HepG2 (cell line): ENCODE data around the gene BCL2L2. TPM values are rescaled to one million over a fixed set of nuclear protein-coding genes. Genes with fewer than 3 reads are reported as not detected.
A peak's percentile ranks its signal among the peaks of the same experiment; 100 is the strongest.

Experiments used
- ARNTL ChIP-seq: sonication (generic); formaldehyde crosslinking; IDR thresholded peaks from 2 replicates; pipeline ENCODE4 v1.4.0; 2020; ENCODE audit warnings: mild to moderate bottlenecking, missing genetic modification reagents
- CBX1 ChIP-seq: IDR thresholded peaks from one replicate; pipeline ENCODE4 v1.6.1; 2016; ENCODE audit warnings: antibody characterized with exemption, low read depth
- CCDC6 ChIP-seq: sonication (generic); formaldehyde crosslinking; IDR thresholded peaks from 2 replicates; pipeline ENCODE4 v1.8.1; 2022; ENCODE audit warnings: mild to moderate bottlenecking, missing genetic modification reagents, moderate library complexity
- CREB1 ChIP-seq, 2 experiments: fragments of 450-650 bp in 1 of 2; IDR thresholded peaks; 2 replicates each; pipeline ENCODE4 v1.6.1; 2016 to 2017; ENCODE audit warnings: control low read depth in 1 of 2, mild to moderate bottlenecking in 1 of 2, missing compliant biosample characterization in 1 of 2, missing genetic modification characterization in 1 of 2
- CREM ChIP-seq, 2 experiments: sonication (generic) in 1 of 2; formaldehyde crosslinking in 1 of 2; IDR thresholded peaks; 2 replicates each; pipeline versions ENCODE4 v1.4.0 to v1.6.1; 2016 to 2020; ENCODE audit warnings: antibody characterized with exemption in 1 of 2, mild to moderate bottlenecking in 1 of 2, missing genetic modification reagents in 1 of 2
- FOXK1 ChIP-seq: sonication (generic); formaldehyde crosslinking; IDR thresholded peaks from 2 replicates; pipeline ENCODE4 v1.4.0; 2020; ENCODE audit warnings: low read depth, missing genetic modification reagents, borderline replicate concordance
- KLF13 ChIP-seq: sonication (generic); formaldehyde crosslinking; IDR thresholded peaks from 2 replicates; pipeline ENCODE4 v1.4.0; 2020; ENCODE audit warnings: mild to moderate bottlenecking, missing genetic modification reagents
- KLF9 ChIP-seq: IDR thresholded peaks from 2 replicates; pipeline ENCODE4 v1.6.1; 2016; ENCODE audit warnings: low read depth
- NFE2 ChIP-seq: sonication (generic); formaldehyde crosslinking; IDR thresholded peaks from 2 replicates; pipeline ENCODE4 v1.4.0; 2020; ENCODE audit warnings: missing genetic modification reagents
- NFE2L2 ChIP-seq: fragments of 150-350 bp; IDR thresholded peaks from 2 replicates; pipeline ENCODE4 v1.6.1; 2014; ENCODE audit warnings: low read length
- NR3C1 ChIP-seq: sonication (generic); formaldehyde crosslinking; IDR thresholded peaks from 2 replicates; pipeline ENCODE4 v1.4.0; 2020; ENCODE audit warnings: missing genetic modification reagents
- PCBP2 ChIP-seq: fragments of 200-400 bp; formaldehyde crosslinking; optimal IDR thresholded peaks from 2 replicates; pipeline ENCODE3; 2018; ENCODE audit warnings: low read length, low read depth; ENCODE audit not compliant: poor library complexity, severe bottlenecking
- SIX1 ChIP-seq: sonication (generic); formaldehyde crosslinking; IDR thresholded peaks from 2 replicates; pipeline ENCODE4 v1.4.0; 2020; ENCODE audit warnings: missing genetic modification reagents, borderline replicate concordance
- THYN1 ChIP-seq: sonication (generic); formaldehyde crosslinking; IDR thresholded peaks from 2 replicates; pipeline ENCODE4 v1.8.1; 2023; ENCODE audit warnings: low read depth, mild to moderate bottlenecking, moderate library complexity, missing genetic modification reagents, borderline replicate concordance
- ZBTB7A ChIP-seq: sonication (generic); formaldehyde crosslinking; IDR thresholded peaks from 2 replicates; pipeline ENCODE4 v1.8.0; 2022; ENCODE audit warnings: mild to moderate bottlenecking, missing genetic modification reagents
- ZFP37 ChIP-seq: sonication (generic); formaldehyde crosslinking; IDR thresholded peaks from 2 replicates; pipeline ENCODE4 v1.4.0; 2020; ENCODE audit warnings: missing genetic modification reagents, borderline replicate concordance
- ZFYVE20 ChIP-seq: sonication (generic); formaldehyde crosslinking; IDR thresholded peaks from 2 replicates; pipeline ENCODE4 v1.8.0; 2023; ENCODE audit warnings: low read depth, mild to moderate bottlenecking, moderate library complexity, missing genetic modification reagents, borderline replicate concordance
- ZNF235 ChIP-seq: sonication (generic); formaldehyde crosslinking; IDR thresholded peaks from 2 replicates; pipeline ENCODE4 v1.8.1; 2023; ENCODE audit warnings: mild to moderate bottlenecking, missing genetic modification reagents, borderline replicate concordance
- ZNF350 ChIP-seq: sonication (generic); formaldehyde crosslinking; IDR thresholded peaks from 2 replicates; pipeline ENCODE4 v1.4.0; 2020; ENCODE audit warnings: mild to moderate bottlenecking, low read depth, missing genetic modification reagents, borderline replicate concordance
- ZNF441 ChIP-seq: sonication (generic); formaldehyde crosslinking; IDR thresholded peaks from 2 replicates; pipeline ENCODE4 v1.7.0; 2021; ENCODE audit warnings: missing genetic modification reagents, borderline replicate concordance
- ZNF562 ChIP-seq: sonication (generic); formaldehyde crosslinking; IDR thresholded peaks from 2 replicates; pipeline ENCODE4 v1.8.0; 2022; ENCODE audit warnings: missing genetic modification reagents, borderline replicate concordance
- ZNF672 ChIP-seq: sonication (generic); formaldehyde crosslinking; IDR thresholded peaks from 2 replicates; pipeline ENCODE4 v1.8.1; 2022; ENCODE audit warnings: missing genetic modification reagents
- polyA plus RNA-seq, 8 experiments: library from polyadenylated mRNA; depleted of rRNA in 3 of 8; stranded (reverse) in 7 of 8; unstranded in 1 of 8; fragments of >200 nt; fragmentation: Illumina TruSeq in 4 of 8; extraction: Trizol in 4 of 8; gene quantifications; 2 replicates each; pipeline versions ENCODE4 v1.2.1 to v1.2.3, GENCODE V29; 2011 to 2016; ENCODE audit warnings: low read depth in 4 of 8, missing spikeins in 1 of 8, mixed read lengths in 1 of 8; ENCODE audit not compliant: insufficient read depth in 1 of 8
- total RNA-seq, 5 experiments: library from RNA; depleted of rRNA; stranded (reverse); fragments of >200 nt; fragmentation: Illumina TruSeq; extraction: Trizol; gene quantifications; 2 replicates each; pipeline ENCODE4 v1.2.3, GENCODE V29; 2016; ENCODE audit warnings: low read depth in 1 of 5
- TF ChIP-seq, protein P1 (sequence below): sonication (generic); formaldehyde crosslinking; IDR thresholded peaks from 2 replicates; pipeline ENCODE4 v1.4.0; 2020; ENCODE audit warnings: missing genetic modification reagents
- TF ChIP-seq, protein P2 (sequence below): sonication (generic); formaldehyde crosslinking; IDR thresholded peaks from 2 replicates; pipeline ENCODE4 v1.5.1; 2020; ENCODE audit warnings: missing genetic modification reagents, mild to moderate bottlenecking, borderline replicate concordance

The BCL2L2 gene
- total and polyA plus RNA-seq, 2 of the 13 experiments (the other 11 are each of a cell fraction or from before 2014, with no cell fraction given): 28.1 to 49.8 TPM

DNA sequence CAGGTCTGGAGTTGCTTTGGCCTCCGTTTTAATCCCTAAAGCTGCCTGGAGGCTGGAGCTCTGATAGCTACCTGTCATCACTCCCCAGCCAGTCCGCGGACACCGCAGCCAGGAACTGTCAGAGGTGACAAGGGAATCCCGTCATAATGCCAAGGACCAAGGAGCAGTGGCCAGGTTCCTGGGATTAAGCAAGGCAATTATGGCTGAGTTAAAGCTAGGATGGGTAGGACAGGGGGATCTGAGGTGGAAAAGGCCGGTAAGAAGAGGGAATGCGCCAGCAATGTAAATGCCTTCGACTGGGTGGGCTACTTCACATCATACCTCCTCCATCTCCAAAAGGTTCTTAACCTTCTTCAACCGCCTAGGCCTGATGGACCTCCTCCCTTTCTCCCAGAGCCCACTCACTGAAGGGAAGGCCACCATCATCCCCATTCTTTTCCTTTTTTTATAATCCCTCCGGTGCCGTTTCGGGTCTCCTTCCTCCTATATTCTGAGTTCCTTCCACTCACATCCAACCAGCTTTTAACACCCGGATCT lies 5.9 kb upstream of the BCL2L2 start (continued):
- TF ChIP-seq CREM (IDR thresholded peaks at IDR 0.05) (no peak), CREM (CRISPR knock-in tag; IDR thresholded peaks at IDR 0.05) (no peak), ZNF350 (no peak), ZFP37 (0 out of 2 replicates have a peak, but pooled peaks have one; percentile 15), ZNF441 (no peak), KLF13 (0 out of 2 replicates have a peak, but pooled peaks have one; percentile 89), FOXK1 (CRISPR knock-in tag) (no peak), CREB1 (IDR thresholded peaks at IDR 0.05) (peak; percentile 60; the same call in 1 of the 2 replicates), CREB1 (CRISPR knock-in tag; IDR thresholded peaks at IDR 0.05) (no peak), CCDC6 (no peak), NFE2 (no peak), NFE2L2 (no peak; the same call in 1 of the 2 replicates), CBX1 (no peak), ZNF562 (CRISPR knock-in tag) (no peak), THYN1 (CRISPR knock-in tag) (0 out of 2 replicates have a peak, but pooled peaks have one; percentile 17), ZFYVE20 (CRISPR knock-in tag) (no peak; the same call in 1 of the 2 replicates), PCBP2 (peak; percentile 51), KLF9 (CRISPR knock-in tag) (no peak), NR3C1 (CRISPR knock-in tag) (no peak), ZBTB7A (CRISPR knock-in tag) (no peak), ZNF235 (CRISPR knock-in tag) (no peak), SIX1 (no peak), ZNF672 (CRISPR knock-in tag) (no peak), ARNTL (CRISPR knock-in tag) (no peak)
- TF ChIP-seq, protein P1, sequence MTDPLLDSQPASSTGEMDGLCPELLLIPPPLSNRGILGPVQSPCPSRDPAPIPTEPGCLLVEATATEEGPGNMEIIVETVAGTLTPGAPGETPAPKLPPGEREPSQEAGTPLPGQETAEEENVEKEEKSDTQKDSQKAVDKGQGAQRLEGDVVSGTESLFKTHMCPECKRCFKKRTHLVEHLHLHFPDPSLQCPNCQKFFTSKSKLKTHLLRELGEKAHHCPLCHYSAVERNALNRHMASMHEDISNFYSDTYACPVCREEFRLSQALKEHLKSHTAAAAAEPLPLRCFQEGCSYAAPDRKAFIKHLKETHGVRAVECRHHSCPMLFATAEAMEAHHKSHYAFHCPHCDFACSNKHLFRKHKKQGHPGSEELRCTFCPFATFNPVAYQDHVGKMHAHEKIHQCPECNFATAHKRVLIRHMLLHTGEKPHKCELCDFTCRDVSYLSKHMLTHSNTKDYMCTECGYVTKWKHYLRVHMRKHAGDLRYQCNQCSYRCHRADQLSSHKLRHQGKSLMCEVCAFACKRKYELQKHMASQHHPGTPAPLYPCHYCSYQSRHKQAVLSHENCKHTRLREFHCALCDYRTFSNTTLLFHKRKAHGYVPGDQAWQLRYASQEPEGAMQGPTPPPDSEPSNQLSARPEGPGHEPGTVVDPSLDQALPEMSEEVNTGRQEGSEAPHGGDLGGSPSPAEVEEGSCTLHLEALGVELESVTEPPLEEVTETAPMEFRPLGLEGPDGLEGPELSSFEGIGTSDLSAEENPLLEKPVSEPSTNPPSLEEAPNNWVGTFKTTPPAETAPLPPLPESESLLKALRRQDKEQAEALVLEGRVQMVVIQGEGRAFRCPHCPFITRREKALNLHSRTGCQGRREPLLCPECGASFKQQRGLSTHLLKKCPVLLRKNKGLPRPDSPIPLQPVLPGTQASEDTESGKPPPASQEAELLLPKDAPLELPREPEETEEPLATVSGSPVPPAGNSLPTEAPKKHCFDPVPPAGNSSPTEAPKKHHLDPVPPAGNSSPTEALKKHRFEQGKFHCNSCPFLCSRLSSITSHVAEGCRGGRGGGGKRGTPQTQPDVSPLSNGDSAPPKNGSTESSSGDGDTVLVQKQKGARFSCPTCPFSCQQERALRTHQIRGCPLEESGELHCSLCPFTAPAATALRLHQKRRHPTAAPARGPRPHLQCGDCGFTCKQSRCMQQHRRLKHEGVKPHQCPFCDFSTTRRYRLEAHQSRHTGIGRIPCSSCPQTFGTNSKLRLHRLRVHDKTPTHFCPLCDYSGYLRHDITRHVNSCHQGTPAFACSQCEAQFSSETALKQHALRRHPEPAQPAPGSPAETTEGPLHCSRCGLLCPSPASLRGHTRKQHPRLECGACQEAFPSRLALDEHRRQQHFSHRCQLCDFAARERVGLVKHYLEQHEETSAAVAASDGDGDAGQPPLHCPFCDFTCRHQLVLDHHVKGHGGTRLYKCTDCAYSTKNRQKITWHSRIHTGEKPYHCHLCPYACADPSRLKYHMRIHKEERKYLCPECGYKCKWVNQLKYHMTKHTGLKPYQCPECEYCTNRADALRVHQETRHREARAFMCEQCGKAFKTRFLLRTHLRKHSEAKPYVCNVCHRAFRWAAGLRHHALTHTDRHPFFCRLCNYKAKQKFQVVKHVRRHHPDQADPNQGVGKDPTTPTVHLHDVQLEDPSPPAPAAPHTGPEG (CRISPR knock-in tag): no peak
- TF ChIP-seq, protein P2, sequence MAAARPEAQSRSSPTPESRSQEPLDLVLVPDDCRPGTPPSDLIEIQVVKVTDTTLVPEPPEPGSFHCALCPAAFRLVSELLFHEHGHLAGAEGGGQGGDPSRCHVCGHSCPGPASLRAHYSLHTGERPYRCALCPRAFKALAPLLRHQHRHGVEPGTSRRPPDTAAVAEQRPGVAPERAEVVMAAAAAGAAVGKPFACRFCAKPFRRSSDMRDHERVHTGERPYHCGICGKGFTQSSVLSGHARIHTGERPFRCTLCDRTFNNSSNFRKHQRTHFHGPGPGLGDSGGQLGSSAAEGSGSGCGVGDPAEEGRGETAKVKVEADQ (CRISPR knock-in tag): no peak
